Measurements from ENCODE around the gene MRTFB.

MRTFB gene

DNA sequence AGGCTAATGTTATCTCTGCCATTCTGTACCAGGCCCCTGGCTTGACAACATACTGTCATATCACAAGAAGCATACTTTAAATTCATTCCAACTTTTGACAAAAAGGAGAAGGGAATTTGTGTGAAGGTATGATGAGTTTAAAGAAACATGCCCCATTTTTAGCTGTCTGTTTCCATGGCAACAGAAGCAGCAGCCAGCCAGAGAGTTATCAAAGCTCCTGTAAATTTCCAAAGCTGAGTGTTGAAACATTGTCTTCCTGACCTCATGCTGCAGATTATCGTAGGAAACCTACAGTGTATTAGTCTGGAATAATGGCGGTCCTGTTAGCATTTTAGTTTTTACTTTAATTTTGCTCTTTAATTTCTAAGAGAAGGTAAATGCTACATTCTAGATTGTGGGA, 124.9 kb downstream of the MRTFB start:
- no peak for DNase-seq

DNA sequence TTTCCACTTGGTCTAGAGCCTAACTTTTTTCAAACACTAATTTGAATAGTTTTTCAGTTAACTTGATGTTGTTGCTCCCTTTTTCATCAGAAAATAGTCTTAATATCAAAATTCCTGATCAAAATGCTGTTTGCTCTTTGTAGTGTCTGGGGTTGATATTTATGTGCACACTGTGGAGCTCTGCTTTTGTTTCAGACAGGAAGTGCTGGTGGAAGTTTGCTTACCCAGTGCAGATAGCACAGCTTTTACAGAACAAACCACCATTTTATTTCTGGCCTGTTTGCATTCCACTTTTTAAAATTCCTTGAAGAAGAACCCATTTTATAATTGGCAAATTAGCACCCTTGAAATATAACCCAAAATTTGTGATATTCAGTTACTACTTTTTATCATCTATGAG, 125.4 kb downstream of the MRTFB start:
- DNase-seq = no peak

DNA sequence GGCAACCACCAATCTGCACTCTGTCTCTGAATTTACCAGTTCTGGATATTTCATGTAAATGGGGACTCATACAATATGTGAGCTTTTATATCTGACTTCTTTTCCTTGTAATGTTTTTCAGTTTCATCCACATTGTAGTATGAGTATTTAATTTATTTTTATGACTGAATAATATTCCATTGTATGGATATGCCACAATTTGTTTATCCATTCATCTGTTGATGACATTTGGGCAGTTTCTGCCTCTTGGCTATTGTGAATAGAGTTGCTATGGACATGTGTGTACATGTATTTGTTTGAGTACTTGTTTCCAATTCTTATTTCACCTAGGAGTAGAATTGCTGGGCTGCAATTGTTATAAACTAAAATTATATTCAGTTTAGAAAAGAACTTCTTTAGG, 126.9 kb downstream of the MRTFB start:
- DNase-seq = no peak

- DNase-seq = no peak
Measured at GRCh38 chr16:14198572-14198971, 127.5 kb downstream of the MRTFB start.

DNA sequence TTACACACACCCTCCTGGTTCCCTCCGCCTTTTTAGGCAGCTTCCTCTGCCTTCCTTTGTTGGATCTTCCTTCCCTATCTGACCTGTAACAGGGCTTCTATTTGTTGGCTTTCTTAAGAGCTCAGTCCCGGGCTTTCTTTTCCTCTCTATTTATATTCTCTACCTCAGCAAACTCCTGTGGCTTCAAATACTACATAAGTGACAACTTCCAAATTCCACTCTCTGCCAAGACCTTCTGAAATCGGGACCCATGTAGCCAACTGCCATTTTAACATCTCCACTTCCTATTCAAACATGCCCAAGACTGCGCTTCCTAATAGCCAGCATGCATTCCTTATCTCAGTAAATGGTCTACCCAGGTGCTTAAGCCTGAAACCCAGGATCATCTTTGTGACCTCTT, 128.1 kb downstream of the MRTFB start:
- DNase-seq = no peak

- DNase-seq = no peak
Measured at GRCh38 chr16:14199624-14200023, 128.5 kb downstream of the MRTFB start.

DNA sequence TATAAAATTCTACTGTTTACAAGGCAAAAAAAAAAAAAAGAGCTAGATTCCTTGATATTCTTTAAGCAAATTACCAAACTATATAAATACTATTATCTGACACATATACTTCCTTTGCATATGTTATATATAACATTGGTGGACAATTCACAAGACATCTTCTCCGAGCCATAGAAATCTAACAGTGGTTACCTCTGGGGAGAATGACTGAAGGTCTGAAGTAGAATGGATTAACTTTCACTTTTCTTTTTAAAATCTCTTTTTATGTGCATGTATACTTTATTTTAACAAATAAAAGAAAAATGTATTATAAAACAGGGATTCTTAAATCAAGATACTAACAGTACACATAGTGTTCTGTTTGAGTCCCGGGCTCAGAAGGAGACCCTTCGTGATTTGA, 131.0 kb downstream of the MRTFB start:
- no peak for DNase-seq

DNA sequence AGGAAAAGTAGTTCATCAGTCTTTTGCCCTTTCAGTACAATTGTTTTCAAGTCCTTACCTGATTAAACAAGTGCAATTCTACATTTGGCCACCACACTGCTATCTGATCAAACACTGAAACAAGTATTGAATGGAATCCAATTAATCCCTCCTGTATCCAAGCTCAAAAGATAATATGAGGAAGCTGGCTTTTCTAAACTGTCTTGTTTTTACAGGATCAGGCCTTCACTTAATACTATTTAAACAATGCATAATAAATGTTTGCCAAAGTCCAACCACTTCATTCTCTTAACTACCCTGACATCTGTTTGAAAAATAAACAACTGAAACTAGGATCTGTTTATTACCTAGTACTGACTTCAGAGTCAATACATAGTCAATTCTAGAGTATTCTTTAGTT, 131.6 kb downstream of the MRTFB start:
- no peak for DNase-seq

DNA sequence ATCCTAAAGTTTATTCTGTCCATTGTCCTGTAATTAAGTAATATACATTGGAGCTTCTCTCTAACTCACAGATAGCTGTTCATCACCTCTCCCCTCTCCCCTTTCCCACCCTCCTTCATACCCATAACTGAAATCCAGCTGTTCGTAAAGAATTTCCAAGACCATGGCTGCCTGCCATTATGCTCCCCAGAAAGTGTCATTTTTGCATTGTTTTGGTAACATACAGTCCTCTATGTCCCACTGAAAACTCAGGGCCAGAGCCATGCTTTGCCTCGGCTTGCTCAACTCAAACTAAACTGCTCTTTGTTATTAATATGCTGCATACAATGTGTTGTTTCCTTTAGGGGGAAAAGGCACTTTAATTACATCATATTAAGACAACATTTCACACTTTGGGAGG, 132.0 kb downstream of the MRTFB start:
- no peak for DNase-seq

GRCh38 chr16:14205666-14206065, 134.5 kb downstream of the MRTFB start:
- no peak for DNase-seq

- DNase-seq = no peak
Measured at GRCh38 chr16:14211856-14212543, 140.9 kb downstream of the MRTFB start.

GRCh38 chr16:14215941-14216340, 144.8 kb downstream of the MRTFB start:
- no peak for DNase-seq

DNA sequence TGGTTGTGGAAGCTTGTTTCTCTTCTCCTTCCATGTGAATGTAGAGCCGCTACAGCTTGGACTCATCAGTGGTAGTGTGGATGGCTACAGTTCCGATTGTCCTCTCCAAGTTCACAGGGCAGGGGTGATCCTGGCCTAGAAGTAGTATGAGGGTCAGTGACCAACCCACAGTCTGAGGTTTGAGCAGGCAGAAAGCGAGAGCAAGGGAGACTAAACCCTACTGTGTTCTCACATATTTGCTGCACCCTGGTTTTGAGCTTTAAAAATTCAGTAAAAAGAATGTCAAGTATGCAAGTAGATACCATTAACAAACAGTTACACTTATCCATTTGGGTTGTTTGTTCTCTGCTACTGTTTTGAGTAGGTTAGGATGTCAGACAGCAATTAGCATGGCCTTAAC, 148.9 kb downstream of the MRTFB start:
- no peak for DNase-seq

DNA sequence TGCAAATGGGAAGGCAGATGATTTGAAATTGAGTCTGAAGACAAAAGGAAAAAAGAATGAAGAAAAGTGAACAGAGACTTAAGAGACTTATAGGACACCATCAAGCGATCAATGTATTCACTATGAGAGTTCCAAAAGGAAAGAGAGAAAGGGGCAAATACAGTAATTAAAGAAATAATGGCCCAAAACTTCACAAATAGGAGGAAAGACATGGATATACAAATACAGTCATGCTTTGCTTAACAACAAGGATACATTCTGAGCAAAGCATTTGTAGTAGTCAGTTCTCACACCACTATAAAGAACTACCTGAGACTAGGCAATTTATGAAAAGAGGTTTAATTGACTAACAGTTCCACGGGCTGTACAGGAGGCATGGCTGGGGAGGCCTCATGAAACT, 152.5 kb downstream of the MRTFB start:
- no peak for DNase-seq

GRCh38 chr16:14225457-14225856, 154.3 kb downstream of the MRTFB start:
- DNase-seq = no peak

GRCh38 chr16:14232106-14232864, 161.2 kb downstream of the MRTFB start:
- DNase-seq = no peak

DNA sequence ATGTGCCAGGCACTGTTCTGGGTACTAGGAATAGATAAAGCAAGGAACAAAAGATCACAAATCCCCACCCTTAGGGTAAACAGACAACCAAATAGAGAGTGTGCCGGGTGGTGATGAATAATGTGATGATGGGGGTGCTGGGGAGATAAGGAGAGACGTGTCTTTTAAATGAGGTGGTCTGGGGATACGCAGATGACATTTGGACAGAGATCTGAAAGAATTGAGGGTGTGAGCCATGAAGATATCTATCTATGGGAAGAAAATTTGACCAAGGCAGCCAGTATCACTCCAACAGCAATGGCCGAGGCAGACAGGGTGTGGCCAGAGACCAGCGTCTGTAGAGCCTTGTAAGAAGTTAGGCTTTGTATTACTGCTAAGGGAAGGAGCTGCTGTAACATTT, 165.3 kb downstream of the MRTFB start:
- DNase-seq = no peak

DNA sequence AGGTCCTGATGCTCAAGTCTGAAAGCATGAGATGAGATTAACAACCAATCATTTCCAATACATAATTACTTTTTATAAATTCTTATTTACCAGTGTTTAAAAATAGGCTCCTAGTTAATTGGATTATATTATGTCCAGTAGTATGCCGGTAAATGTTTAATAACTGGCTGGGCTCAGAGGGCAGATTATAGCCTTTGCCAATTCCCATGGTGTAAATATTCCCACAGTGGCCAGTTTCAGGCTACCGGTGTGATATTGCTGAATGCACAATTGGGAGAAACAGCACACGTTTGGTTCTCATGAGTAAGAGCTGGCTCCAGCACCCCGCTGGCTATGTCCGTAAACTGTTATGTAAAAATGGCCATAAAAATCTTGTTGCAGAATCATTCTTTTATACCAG, 167.6 kb downstream of the MRTFB start:
- no peak for DNase-seq

DNA sequence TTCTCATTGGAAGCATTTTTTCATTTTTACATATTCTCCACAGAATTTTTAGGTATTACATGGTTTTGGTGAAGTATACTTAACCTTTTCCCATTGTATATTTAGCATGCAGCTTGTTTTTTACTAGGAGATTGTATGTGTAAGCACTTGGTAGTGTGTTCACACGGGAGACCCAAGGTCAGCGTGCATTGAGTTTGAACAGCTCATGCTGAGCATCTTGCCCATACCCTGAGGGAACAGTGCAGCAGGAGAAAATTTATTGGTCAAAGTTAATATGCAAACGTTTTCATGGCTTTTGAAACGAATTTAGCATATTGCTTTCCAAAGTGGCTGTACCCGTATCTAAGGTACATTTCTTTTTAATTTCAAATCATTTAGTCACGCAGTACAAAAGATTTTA, 168.7 kb downstream of the MRTFB start:
- no peak for DNase-seq

DNA sequence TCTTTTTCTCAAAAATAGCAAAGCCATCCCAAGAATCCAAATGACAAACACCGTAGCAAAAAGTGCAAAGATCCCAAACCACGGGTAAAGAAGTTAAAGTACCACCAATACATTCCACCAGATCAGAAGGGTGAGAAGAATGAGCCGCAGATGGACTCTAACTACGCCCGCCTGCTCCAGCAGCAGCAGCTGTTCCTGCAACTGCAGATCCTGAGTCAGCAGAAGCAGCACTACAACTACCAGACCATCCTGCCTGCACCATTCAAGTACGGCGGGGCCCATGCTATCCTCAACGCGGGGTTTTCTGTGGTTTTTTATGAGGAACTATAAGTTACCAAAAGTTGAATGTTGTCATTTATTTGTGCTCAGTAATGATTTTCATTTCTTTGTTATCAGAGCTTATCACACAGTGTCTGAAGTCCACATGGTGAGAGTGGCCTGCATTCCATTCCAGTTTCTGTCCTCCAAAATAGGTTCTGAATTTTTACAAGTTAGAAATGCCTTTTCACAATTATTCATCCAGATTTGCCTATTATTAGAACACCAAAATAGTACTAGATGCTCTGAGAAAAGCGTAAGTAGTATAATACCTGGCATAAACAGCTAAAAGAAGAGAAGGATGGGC, 169.2 kb downstream of the MRTFB start:
- peak; percentile 7 for DNase-seq

- DNase-seq = no peak
Measured at GRCh38 chr16:14240964-14241363, 169.8 kb downstream of the MRTFB start.

DNA sequence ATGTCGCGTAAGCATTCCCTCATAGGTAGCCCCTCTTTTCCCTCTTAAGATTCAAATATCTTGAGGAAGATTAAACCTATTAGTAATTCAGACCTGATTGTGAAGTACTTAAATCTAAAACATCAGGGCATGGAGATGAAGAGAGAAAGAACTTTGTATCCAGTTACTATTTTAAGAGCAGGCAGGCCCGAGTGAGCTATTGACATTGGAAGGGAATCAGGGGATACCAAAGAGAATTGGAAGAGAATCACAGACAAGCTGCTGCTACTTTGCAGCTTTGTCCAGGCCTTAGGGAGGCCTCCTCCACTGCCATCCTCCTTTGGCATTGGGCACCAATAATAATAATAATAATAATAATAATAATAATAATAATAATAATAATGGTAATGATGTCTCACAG, 170.5 kb downstream of the MRTFB start:
- no peak for DNase-seq

DNA sequence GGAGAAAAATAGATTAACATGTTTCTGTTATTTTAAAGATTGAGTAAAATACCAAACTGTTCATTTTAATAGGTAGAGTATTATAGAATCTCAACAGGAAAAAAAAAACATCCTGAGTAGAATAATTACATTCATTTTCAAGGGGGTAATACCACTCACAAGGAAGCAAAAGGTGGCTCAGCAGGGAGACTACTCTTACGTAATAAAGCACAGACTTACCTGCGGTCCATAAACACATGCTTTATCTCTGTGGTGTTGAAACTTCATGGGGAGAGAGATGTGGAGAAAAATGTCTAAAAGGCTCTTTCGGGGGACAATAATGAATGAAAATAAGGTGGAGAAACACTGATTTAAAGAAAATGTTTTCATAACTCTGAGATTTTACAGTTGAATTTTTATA, 171.7 kb downstream of the MRTFB start:
- DNase-seq = no peak
